ENCODE results near the gene MAL.

The MAL gene

DNA sequence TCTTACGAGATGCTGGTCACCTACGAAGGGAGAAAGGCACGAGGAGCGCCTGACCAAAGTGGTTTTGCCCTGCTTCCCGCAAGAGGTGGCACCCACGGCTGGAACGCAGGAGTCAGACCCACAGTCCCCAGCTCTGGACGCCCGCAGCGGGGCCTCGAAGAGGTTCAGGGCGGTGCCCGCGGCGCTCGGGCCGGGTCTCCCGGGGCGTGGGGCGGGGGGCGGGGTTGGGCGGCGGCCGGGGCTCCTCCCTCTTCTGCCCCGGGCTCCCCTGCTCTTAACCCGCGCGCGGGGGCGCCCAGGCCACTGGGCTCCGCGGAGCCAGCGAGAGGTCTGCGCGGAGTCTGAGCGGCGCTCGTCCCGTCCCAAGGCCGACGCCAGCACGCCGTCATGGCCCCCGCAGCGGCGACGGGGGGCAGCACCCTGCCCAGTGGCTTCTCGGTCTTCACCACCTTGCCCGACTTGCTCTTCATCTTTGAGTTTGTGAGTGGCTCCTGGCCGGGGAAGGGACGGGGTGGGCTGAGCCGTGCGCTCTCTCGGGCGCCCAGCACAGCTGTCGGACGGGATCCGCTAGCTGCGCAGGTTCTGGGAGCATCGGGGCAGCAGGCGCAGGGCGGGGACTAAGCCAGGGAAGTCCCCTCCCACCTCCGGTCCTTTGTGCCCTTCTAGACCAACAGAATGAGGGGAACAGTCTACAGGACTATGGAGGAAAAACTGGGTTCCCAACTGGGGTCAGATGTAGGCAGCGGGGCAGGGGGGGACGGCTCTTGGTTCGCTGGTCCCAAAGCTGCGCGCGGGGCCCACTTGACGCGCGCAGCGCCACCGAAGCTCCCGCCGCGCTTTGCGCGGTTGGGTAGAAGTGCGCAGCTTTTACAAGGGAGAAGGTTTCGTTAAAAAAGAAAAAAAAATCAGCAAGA is at the start of gene MAL:
MAL (plus strand) TSS at position 303 of the 914 bp plus-strand sequence; CDS start at position 388, 85 bp downstream.
- no peak for FAIRE-seq

DNA sequence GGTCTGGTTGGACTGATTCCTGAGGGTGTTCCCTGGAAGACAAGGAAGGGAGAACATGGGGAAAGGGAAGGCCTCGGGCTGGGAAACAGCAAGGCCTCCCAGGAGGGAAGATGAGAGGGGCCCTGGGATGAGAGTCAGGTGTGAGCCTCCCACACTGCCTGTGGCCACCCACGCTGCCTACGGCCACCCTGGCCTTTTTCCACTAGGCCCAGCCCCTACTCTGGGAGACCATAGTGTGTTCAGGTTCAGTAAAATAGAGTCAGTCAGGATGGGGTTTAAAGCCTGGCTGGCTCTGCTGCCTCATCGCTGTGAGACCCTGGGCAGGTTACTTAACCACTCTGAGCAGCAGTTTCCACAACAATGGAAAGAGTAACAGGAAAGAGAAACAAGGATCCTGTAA is 47.7 kb upstream of the MAL start:
- no peak for FAIRE-seq

DNA sequence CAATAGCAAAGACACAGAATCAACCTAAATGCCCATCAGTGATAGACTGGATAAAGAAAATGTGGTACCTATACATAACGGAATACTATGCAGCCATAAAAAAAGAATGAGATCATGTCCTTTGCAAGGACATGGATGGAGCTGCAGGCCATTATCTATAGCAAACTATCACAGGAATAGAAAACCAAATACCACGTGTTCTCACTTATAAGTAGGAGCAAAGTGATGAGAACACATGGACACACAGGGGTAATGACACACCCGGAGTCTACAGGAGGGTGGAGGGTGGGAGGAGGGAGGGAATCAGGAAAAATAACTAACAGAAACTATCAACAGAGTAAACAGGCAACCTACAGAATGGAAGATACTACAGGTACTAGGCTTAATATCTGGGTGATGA is 46.6 kb upstream of the MAL start:
- FAIRE-seq = no peak

DNA sequence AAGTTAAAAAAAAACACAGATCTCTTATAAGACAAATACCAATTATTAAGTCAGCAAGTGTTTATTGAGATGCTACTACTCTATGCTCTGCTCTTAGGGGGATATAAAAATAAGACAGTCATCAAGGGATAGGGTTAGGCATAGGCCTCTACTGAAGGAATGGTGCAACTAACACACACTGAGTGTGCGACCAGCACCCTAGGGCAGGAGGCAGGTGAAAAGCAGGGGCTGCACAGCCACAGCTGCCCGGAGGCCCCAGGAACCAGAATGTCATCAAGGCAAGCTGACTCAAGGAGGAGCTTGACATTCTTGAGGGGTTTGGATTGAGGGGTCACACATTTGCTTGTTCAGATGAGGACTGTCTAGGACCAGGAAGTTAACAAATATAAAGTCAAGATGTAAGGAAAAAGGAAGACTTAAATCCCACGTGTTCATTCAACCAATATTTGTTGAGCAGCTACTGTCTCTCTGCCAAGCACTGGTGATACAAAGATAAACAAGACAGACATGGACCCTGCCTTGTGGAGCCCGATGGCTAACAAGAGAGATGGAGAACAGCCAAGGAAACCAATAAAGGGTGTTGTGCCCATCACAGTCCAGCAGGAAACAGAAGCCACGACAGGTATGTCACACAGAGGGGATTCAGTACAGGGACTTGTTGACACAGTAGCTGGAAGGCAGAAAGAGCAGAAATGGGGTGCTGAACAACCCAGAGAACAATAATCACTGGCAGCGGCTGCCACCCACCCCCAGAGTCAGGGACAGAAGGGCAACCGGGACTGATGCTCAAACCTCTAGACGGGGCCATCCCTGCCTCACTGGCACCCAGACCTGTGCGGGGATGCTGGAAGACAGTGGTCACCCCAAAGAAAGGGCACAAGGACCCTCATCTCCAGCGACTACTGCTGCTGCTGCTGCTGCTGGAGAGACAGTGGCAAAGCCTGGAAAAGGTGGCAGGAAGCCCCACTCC is 45.8 kb upstream of the MAL start:
- FAIRE-seq = no peak

DNA sequence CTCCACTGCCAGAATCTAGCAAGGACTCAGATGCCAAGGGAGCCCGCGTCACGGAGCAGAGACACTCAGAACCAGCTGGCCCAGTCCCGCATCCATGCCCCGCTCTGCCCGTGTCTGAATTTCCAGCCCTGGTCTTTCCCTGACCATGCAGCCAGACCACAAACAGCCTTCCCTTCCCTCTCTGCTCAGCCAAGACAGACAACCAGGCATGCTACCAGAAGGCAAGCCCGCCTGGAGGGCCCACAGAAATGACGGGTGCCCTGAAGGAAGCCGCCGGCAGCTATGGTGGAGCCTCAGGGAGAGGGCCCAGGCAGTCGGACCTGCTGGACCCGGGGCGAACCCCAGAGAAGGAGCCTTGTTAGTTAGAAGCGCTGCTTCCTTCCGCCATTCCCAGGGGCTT is 45.1 kb upstream of the MAL start:
- FAIRE-seq = no peak

DNA sequence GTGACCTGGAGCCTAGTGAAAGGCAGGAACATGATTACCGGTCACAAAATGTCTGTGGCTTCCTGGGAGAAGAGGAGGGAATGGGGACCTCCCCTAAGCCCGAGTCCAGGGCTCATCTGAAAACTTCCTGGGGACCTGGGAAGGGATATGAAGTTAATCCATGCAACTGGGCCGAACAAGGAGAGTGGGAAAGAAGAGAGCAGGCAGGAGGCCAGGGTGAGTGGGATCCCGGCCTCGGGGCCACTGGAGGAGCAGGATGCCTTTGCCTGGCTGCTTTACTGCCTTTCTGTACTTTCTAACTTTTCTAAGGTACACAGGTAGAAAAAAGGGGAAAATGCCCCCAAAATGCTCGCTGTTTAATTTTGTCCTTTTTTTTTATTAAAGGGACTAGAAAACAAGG is 43.4 kb upstream of the MAL start:
- no peak for FAIRE-seq

DNA sequence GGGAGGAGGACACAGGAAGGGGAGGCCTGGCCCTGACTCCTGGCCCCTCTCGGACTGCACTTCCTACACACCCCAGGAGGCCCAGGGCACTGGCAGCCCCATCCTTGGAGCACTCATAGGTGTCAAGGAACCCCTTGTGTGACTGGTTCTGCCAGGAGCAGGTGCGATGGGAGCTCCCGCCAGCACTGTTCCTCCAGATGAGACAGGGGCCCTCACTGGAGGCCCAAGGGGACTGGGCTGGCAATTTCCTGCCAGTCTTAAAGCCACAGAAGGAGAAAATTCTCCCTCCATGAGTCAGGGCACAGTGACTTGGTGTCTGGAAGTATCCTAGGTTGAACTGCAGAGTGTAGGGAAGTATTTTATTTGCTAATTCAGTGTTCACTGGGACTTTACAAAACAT is 42.8 kb upstream of the MAL start:
- FAIRE-seq = no peak

DNA sequence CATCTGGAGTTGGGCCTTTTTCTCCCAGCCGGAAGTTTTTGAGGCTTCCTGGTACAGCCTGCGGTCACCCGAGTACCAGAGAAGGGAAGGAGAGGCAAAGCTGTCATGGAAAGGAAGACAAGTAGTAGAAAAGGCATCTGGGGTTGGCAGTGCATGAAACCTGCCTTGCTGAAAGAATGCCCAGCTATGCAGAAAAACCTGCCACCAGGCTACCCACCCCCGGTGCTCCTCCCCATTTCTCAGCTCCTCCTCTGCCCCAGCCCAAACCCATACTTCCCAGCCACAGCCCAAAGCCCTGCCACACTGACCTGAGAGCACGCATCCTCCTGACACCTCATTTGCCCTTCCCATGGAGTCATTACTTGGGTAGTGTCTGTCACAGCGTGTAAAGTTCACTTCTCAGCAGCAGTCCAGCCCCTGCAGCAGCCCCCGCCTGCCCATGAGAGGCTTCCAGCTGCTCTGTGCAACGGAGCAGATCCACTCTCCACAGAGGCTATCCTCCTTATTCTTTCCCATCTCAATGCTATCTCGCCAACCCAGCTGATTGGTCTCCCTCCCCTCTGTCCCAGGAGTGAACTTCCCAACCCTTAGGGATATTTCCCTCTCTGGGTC is 40.4 kb upstream of the MAL start:
- no peak for FAIRE-seq

DNA sequence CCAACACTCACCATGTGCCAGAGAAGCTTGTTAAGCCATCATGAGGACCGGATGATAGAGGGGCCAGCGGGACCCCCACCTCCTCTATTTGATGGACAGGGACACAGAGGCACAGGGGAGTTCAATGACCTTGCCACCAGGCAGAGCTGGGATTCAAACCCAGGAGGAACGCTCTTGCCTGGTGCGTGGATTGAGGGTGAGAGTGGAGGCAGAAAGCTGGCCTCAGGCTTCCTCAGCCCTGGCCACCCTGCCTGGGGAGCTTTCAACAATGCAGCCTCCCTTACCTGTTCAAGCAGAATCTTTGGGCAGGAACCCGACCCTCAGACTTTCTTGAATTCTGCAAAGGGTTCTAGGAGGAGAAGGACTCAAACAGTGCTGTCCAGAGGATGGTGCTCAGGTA is 39.9 kb upstream of the MAL start:
- FAIRE-seq = no peak

DNA sequence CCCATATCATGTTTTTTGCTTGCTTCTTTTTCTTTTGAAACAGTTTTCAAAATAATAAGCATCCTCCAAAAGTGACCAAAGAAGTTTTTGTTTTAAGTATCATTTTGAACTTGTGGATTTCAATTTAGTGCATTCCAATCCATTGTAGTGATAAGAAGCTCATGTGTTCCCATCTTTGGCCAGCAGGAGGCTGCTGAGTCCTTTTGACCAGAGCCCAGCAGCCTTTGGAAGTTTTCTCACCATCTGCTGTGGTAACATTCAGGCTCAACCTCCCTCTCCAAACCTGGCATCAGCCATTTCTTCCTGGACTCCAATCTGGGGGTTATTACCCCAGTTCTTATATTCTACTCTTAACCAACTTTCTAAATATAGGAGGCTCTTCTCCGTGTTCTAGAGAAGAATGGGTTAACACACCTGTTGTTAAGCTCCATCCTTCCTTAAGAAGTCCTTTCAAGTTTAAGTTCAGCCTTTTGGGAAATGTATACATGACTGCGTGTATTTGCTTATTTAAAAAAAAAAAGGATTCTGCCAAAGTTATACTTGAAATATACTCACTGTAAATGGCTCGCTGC is 39.0 kb upstream of the MAL start:
- no peak for FAIRE-seq

DNA sequence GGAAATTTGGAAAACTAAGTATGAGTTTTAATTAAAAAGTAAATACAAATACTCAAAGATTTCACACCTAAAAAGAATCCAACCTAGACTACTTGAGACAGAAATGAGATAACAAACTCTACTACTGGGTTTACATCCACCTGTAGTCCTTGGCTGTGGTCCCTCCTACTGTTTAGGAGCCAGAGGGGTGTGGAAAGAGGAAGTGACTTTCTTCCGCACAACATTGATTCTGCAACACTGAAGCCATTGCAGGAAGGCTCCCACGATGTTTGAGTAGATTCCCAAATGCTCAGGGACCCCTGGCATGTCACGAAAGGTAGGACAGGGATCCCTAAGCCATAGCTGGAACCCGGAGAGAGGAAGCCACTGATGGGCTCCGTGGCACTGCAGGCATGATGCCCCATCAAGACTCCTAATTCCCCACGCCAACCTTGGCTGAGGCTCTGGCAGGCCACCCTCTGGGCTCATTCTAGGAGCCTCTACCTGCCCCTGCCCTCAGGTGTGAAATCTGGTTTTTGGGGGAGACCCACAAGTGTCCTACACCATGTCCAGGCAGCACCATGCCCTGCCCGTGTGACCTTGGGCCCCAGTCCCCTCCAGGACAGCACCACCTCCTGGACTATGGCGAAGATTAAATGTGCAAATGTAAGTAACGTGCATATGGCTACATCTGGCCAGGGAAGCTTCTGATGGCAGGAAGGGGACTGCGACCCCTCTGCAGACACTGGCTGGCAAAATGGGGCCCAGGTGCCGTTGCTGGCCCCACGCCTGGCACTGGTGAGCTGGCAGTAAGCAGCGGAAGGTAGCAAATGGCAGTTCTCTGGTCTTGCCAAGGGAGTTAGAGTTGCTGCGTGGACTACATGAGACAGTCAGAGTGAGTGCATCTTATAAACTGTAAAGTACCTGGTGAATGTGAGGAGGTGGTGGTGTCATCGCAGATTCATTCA is 38.2 kb upstream of the MAL start:
- no peak for FAIRE-seq

DNA sequence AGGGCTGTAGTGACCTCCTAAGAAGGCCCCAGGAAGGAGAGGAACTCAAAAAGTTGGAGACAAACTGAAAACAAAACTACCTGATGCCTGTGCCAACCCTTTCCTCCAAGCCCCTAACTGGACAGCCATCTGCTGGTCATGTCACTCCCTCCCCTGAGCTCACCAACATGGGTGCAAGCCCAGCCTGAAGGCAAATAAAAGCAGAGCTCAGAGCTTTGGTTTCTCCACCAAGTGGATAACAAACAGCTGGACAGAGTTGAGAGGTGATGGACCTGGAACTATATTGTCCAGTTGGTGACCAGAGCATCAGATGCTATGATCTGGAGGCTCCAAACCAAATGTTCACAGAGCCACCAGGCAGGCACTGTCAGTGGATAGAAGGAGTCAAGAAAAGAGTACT is 34.6 kb upstream of the MAL start:
- no peak for FAIRE-seq

DNA sequence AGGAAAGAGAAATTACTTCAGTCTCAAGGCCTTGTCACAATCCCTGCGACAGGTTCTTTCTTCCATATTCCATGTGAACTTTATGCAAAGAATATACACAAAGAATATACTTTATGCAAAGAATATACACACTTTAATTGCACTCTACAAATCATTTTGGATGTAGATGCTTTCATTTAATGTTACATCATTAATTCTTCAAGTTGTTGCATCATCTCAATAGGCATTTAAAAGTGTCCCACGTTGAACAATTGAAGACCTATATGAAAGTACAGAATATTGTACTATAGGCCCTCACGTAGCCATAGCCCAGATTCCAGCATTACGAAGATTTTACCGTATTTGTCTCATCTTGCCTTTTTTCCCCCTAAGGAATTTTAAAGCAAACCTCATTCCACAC is 33.1 kb upstream of the MAL start:
- FAIRE-seq = no peak

DNA sequence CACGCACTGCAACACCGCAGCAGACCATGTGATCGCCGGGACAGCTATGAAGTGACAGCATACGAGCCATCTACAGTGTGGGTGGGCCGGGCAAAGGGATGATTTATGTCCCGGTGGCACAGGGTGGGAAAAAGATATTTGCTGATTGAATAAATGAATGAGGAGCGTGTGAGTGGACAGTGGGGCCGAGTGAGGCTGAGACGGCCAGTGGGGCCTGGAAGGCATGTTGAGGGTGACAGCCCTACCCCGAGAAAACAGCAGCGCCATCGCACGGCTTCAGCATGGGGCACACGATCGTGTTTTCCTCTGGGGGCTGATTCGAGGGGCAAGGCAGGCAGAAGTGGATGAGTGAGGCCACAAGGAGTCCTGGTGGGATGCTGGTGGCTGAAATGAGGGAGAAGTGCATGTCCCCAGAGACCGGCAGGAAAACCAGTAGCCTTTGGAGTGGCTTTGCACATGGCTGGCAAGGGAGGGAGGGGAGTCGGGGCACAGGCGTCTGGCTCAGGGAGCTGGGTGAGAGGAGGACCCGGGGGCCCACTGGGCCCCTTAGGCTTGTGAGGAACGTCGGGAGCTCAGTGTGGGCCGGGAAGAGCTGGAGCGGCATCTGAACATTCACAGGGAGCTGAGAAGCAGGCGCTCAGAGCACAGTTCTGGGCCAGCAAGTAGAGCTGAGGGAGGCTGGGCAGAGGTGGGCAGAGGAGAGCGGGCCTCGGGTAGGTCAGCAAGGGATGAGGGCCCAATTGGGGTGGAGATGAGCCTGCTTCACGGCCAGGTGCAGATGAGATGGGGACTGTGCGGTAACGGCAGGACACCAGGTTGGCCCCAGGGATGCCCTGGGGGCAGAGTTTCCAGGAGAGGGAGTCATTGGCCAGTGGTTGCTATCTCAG is 32.1 kb upstream of the MAL start:
- no peak for FAIRE-seq

DNA sequence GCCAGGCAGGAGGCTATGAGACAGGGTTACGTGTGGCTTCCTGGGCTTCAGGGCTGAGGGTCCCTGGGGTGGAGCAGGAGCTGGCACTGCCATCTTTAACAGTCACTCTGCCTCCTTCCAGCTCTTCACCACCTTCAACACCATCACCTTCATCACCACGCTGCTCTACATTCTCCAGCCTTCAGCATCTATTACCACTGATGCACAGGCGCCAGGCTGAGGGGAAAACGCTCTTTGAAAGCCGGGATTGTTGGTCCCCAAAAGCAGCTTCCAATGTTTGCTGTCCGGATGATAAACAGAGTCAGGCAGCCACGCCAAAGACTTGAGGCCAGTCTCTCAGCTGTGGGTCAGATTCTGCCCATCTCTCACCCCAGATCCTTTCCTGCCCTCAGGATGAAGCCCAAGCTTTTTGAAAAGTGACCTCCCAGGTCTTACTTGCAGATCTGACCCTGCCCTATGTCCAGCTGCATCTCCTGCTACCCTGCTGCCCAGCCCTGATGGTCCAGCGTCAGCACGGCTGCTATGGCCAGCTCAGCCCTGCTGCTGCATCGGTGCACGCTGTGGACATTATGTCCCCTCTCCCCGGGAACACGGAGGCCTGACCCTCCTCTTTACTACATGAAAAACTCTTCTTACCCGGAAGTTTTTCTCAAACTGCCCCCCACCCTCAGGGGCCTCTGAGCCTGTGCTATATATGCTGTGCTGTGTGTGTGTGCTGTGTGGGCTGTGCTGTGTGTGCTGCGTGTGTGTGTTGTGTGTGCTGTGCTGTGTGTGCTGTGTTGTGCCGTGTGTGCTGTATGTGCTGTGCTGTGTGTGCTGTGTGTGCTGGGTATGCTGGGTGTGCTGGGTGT is 31.2 kb upstream of the MAL start:
- FAIRE-seq = no peak

DNA sequence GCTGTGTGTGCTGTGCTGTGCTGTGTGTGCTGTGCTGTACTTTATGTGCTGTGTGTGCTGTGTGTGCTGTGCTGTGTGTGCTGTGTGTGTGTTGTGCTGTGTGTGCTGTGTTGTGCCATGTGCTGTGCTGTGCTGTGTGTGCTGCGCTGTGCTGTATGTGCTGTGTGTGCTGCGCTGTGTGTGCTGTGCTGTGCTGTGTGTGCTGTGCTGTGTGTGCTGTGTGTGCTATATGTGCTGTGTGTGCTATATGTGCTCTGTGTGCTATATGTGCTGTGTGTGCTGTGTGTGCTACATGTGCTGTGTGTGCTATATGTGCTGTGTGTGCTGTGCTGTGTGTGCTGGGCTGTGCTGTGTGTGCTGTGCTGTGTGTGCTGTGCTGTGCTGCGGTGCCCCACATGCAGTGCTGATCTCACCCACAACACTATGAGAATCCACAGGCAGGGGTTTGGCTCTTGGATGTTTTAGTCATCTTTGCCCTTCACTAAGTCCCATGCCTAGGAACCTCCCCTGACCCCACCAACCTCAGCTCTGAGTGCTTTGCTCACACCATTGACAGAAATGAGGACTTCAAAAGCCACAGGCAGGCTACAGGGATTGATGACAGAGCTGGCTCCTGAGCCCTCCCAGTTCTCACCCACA is 30.5 kb upstream of the MAL start:
- no peak for FAIRE-seq

DNA sequence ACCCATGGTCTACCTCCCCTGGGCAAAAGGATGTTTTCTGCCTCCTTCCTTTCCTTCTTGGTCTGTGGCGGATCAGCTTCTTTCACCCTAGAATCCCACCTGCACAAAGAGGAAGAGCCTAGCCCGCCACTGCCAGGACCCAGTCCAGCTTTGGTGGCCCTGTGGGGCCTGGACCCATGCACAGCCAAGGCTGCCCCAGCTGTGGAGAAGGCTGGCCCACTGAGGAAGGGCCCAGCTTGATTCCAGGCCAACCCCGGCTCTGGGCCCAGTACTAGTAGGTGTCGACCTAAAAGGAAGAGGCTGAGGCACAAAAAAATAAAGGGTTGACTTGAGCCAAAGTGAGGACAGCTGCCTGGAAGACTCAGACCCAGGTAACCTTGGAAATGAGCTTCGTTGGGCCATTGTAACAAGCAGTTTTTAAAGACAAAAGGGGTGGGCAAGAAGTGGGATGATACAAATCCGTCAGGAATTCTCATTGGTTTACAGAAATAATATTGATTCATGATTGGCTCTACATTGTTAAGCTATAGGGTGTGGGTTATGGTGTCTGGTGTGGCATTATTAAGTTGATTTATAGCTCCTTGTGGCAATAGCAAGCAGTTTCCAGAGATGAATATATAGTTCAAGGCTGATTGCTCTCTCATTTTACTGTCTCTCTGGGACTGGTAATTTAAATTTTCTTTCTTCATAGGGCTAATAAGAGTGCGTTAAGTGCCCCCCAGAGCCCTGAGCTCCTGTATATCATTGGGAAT is 29.8 kb upstream of the MAL start:
- FAIRE-seq = no peak

All from colon (tissue), 2 donors.